ENCODE data around the gene WWC1.
A peak's percentile ranks its signal among the peaks of the same experiment; 100 is the strongest.

Gene WWC1

GRCh38 chr5:168479166-168479565 is 187.7 kb downstream of the WWC1 start:
- DNase-seq: no peak

- no peak for DNase-seq
These were observed 189.2 kb downstream of the WWC1 start for GRCh38 chr5:168480601-168481000.

- DNase-seq: no peak
These were observed 189.9 kb downstream of the WWC1 start for GRCh38 chr5:168481330-168481788.

- DNase-seq: no peak
These were observed 190.9 kb downstream of the WWC1 start for GRCh38 chr5:168482361-168482760.

GRCh38 chr5:168486136-168486879 is 194.9 kb downstream of the WWC1 start, which contains the start of gene RARS1:
Gene RARS1, plus strand, starts transcription at chr5:168486471. Its CDS starts 28 bp downstream, at chr5:168486499.
- DNase-seq: peak in 55 of 56 donors; percentile 41 to 96 (median 88)

- DNase-seq: no peak
These were observed 197.6 kb downstream of the WWC1 start for GRCh38 chr5:168489059-168489458.

DNA sequence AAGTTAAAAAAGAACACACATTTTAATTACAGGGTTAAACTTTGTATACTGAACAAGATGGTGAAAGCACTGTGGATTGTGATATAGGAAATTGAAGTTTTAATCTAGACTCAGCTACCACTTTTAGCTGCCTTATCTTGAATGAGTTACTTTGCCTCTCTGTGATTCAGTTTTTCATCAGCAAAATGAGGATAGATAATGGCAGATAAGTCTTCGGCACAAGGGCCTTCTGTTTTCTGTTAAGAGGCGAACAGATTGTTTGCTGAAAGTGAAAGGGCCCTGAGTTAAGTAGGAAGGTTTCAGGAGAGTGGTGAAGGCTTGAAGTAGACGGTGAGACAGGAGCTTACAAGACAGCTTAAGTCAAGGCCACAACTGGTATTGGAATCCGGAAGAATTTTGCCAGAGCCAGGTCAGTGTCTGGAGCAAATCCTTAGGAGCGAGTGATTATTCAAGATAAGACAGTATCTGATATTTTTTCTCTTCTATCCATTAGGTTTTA is 202.7 kb downstream of the WWC1 start:
- DNase-seq: no peak

DNA sequence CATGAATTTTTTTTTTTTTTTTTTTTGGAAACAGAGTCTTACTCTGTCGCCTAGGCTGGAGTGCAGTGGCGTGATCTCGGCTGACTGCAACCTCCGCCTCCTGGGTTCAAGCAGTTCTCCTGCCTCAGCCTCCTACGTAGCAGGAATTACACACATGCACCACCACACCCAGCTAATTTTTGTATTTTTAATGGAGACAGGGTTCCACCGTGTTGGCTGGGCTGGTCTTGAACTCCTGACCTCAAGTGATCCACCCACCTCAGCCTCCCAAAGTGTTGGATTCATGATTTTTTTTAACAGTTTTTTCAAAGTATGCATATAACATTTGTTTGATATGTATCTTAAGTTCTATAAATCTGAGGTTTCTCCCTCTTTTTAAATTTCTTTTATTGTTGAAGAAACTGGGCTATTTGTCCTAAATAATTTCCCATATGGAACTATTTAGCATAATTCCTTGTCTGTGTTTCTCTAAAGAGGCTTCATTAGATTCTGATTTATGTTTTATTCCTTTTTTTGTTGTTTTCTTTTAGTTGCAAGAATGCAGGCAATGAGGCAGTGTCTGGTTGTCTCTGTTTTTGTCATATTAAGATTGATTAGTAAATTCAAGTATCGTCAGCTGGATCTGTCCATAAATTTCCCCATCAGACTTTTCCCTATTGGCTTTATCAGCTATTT is 211.3 kb downstream of the WWC1 start:
- DNase-seq: no peak

DNA sequence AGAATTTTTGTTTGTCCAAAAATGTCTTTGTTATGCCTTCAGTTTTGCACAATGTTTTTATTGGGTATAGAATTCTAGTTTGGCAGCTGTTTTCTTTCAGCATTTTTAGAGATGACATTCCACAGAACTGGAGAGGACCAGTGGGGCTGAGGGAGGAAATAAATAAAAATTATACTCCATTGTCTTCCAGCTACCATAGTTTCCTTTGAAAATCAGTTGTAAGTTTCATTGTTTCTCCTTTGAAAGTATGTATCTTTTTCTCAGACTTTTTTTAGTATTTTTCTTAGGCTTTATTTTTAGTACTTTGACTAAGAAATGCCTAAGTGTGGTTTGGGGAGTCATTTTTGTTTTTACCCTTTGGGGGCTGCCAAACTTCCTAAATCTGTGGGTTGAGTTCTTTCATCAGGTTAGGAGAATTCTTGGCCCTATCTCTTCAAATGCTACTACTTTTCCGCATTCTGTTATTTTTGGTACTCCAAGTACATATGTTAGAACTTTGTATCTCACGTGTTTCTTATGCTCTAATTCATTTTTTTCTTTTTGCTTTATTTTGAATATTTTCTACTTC is 222.5 kb downstream of the WWC1 start:
- no peak for DNase-seq

All from nucleus accumbens (tissue), 56 donors.